ENCODE measurements around the gene ATP2B2. TPM values are rescaled to one million over a fixed set of nuclear protein-coding genes. Genes with fewer than 3 reads are reported as not detected.

ATP2B2 gene
- total RNA-seq, 2 experiments from 2014 or later: 0.06 TPM; not detected in 1

DNA sequence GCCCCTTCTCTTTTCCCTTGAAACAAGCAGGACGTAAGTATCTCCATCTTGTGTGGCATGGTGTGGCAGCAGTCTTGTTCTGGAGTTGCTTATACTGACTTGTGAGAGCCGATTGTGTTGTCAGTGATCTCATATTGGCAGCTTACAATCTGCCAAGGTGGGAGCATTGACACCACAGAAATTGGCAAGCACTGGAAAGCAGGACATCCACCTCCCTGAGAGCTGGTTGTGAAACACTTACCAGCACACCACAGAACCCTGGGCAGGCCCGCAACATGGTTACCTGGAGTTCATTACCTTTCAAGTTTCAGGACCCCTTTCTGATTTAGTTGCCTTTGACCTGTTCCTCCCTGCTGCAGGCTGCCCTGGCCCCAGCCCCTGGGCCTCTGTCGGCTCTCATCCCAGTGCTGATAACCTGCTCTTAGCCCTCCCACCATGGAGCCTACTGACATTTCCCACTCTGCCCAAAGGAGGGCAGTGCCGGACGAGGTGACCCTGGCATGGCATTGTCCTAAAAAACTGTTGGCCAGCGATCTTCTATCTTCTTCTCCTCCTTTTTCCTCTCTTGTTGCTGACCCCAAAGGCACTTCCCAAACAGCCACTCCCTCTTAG, 10.6 kb upstream of the ATP2B2 start:
- Histone ChIP-seq H2AFZ (ENCODE audit: low read length) (no peak overlapping the region), H3K27ac (ENCODE audit: low read depth, low read length, poor library complexity, severe bottlenecking) (no peak overlapping the region), H3K4me3 (ENCODE audit: low read depth, low read length, poor library complexity, severe bottlenecking) (no peak overlapping the region), H4K20me1 (ENCODE audit: insufficient read depth, low read length) (no peaks in the 10 kb centered on the region), H3K79me2 (ENCODE audit: insufficient read depth, low read depth, low read length) (no peaks in the 10 kb centered on the region), H3K4me2 (ENCODE audit: low read length) (no peak overlapping the region), H3K4me1 (ENCODE audit: insufficient read depth, low read length, poor library complexity, severe bottlenecking) (no peaks in the 10 kb centered on the region), H3K36me3 (ENCODE audit: insufficient read depth, low read length) (no peaks in the 10 kb centered on the region), H3K9me2 (ENCODE audit: insufficient read depth, low read length) (no peaks in the 10 kb centered on the region), H3K9me3 (ENCODE audit: low read length) (no peaks in the 10 kb centered on the region)
- no TSS peak for BruUV-seq (replicated peaks)
- POLR2A ChIA-PET: no interaction called here
- CTCF ChIA-PET (ENCODE audit: unreplicated experiment): no interaction called here
- TF ChIP-seq EZH2phosphoT487 (IDR thresholded peaks at IDR 0.05; ENCODE audit: borderline replicate concordance, low read depth, low read length): no peak
- TF ChIP-seq, protein P1, sequence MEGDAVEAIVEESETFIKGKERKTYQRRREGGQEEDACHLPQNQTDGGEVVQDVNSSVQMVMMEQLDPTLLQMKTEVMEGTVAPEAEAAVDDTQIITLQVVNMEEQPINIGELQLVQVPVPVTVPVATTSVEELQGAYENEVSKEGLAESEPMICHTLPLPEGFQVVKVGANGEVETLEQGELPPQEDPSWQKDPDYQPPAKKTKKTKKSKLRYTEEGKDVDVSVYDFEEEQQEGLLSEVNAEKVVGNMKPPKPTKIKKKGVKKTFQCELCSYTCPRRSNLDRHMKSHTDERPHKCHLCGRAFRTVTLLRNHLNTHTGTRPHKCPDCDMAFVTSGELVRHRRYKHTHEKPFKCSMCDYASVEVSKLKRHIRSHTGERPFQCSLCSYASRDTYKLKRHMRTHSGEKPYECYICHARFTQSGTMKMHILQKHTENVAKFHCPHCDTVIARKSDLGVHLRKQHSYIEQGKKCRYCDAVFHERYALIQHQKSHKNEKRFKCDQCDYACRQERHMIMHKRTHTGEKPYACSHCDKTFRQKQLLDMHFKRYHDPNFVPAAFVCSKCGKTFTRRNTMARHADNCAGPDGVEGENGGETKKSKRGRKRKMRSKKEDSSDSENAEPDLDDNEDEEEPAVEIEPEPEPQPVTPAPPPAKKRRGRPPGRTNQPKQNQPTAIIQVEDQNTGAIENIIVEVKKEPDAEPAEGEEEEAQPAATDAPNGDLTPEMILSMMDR (conservative IDR thresholded peaks at IDR 0.05; ENCODE audit: low read length): 0 out of 2 replicates have a peak, but pooled peaks have one; percentile 23
- DNase-seq (ENCODE audit: low spot score): no peak
- intact Hi-C loops (cut with micrococcal nuclease; ENCODE audit: unreplicated experiment): no loop called here

DNA sequence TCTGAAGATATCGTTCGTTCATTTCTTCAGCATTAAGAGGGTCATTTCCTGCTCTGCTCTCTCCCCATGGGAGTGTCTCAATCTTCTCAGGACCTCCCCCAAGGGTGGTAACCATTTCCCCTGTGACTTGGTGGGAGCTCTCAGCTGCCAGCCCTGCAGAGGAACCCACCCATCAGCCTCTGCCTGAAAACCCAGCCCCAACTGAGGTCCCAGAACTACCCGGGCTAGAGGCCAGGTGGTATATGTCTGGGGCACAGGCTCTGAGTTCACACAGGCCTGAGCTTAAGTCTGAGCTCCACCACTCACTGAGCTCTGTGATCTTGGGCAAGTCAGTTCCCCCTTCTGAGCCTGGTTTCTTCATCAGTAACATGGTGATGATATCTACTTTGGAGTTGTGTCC, 10.0 kb upstream of the ATP2B2 start:
- Histone ChIP-seq H4K20me1 (ENCODE audit: insufficient read depth, low read length) (no peaks in the 10 kb centered on the region), H3K9me3 (ENCODE audit: low read length) (no peaks in the 10 kb centered on the region), H3K79me2 (ENCODE audit: insufficient read depth, low read depth, low read length) (no peaks in the 10 kb centered on the region), H3K4me3 (ENCODE audit: low read depth, low read length, poor library complexity, severe bottlenecking) (no peak overlapping the region), H3K27ac (ENCODE audit: low read depth, low read length, poor library complexity, severe bottlenecking) (no peak overlapping the region), H3K4me1 (ENCODE audit: insufficient read depth, low read length, poor library complexity, severe bottlenecking) (no peaks in the 10 kb centered on the region), H3K9me2 (ENCODE audit: insufficient read depth, low read length) (no peaks in the 10 kb centered on the region), H3K36me3 (ENCODE audit: insufficient read depth, low read length) (no peaks in the 10 kb centered on the region), H3K4me2 (ENCODE audit: low read length) (no peak overlapping the region), H2AFZ (ENCODE audit: low read length) (no peak overlapping the region)
- no TSS peak for BruUV-seq (replicated peaks)
- CTCF ChIA-PET (ENCODE audit: unreplicated experiment): no interaction called here
- TF ChIP-seq, protein P1 (conservative IDR thresholded peaks at IDR 0.05; ENCODE audit: low read length): no peak
- no peak for TF ChIP-seq EZH2phosphoT487 (IDR thresholded peaks at IDR 0.05; ENCODE audit: borderline replicate concordance, low read depth, low read length)
- intact Hi-C loops (cut with micrococcal nuclease; ENCODE audit: unreplicated experiment): no loop called here
- POLR2A ChIA-PET: interaction anchor here (0.5 kb wide), 1 partner anchor 711 kb away, joined by 3 read pairs; no protein-coding TSS in a partner anchor
- peak; percentile 5 for DNase-seq (ENCODE audit: low spot score)

DNA sequence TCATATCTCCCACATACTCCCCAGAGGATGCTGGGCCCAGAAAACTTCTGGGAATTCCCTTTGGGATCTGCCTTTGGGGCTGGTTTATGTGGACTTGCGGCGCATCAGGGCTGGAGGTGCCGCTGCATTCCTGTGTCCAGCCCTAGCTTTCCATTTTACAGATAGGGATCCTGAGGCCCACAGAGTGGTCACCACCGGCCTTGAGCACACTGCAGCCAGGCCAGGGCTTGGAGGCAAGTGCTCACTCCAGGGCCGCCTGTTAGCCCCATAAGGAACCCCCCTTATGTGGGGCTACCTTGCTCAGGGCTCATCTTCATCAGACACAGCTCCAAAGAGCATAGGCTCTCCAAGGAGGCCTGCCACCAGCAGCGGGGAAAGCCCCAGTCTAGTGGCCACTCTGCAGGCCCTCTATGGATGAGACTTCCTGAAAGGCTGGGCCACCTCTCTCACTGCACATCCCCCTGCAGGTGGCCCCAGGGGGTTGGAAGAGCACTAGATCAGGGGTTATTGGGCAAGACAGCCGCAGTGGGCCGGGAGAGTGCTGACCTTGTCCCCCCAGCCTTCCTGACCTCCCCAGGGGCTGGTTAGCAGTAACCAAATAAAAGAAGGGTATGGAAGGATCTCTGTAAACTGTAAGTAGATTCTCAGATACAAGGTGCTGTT, 9.2 kb upstream of the ATP2B2 start:
- H3K4me2 ChIP-seq (ENCODE audit: low read length): no peak overlapping the region
- TF ChIP-seq, protein P1 (conservative IDR thresholded peaks at IDR 0.05; ENCODE audit: low read length): no peak
- TF ChIP-seq EZH2phosphoT487 (IDR thresholded peaks at IDR 0.05; ENCODE audit: borderline replicate concordance, low read depth, low read length): no peak
- no peaks in the 10 kb centered on the region for H3K9me2 ChIP-seq (ENCODE audit: insufficient read depth, low read length)
- no peaks in the 10 kb centered on the region for H3K79me2 ChIP-seq (ENCODE audit: insufficient read depth, low read depth, low read length)
- no TSS peak for BruUV-seq (replicated peaks)
- no peaks in the 10 kb centered on the region for H3K4me1 ChIP-seq (ENCODE audit: insufficient read depth, low read length, poor library complexity, severe bottlenecking)
- intact Hi-C loops (cut with micrococcal nuclease; ENCODE audit: unreplicated experiment): no loop called here
- CTCF ChIA-PET (ENCODE audit: unreplicated experiment): interaction anchor here (0.6 kb wide), 1 partner anchor 112 kb away, joined by 3 read pairs; no protein-coding TSS in a partner anchor
- H4K20me1 ChIP-seq (ENCODE audit: insufficient read depth, low read length): no peaks in the 10 kb centered on the region
- no peaks in the 10 kb centered on the region for H3K9me3 ChIP-seq (ENCODE audit: low read length)
- no peak overlapping the region for H3K27ac ChIP-seq (ENCODE audit: low read depth, low read length, poor library complexity, severe bottlenecking)
- no peaks in the 10 kb centered on the region for H3K36me3 ChIP-seq (ENCODE audit: insufficient read depth, low read length)
- POLR2A ChIA-PET: no interaction called here
- H3K4me3 ChIP-seq (ENCODE audit: low read depth, low read length, poor library complexity, severe bottlenecking): no peak overlapping the region
- no peak for DNase-seq (ENCODE audit: low spot score)
- no peak overlapping the region for H2AFZ ChIP-seq (ENCODE audit: low read length)
